ENCODE data around the gene FOXO4.

DNA sequence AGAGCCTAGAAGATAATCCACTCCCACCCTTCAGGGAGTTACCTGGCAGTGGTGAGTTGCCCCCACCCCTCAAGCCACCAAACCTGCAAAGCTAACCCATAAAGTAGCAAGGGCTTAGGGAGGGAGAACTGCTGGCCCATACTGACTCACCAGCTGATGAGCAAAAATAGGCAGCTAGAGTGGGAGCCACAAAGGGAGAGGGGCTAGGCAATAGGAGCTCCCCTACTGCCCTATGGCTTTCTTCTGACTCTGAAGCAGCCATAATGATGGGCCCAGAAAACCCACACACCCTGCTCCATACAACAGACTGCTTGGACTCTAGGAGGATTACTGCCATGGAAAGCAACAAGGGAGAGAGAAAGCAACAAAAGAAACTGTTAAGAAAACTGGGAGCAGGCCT, 35.5 kb upstream of the FOXO4 start:
- TF ChIP-seq HDAC2 (IDR thresholded peaks at IDR 0.05) (no peak), ZFP36 (IDR thresholded peaks at IDR 0.05; ENCODE audit: borderline replicate concordance, partially characterized antibody) (no peak), EP300 (IDR thresholded peaks at IDR 0.05) (no peak), SREBF2 (IDR thresholded peaks at IDR 0.05) (no peak)
- TF ChIP-seq, protein P1, sequence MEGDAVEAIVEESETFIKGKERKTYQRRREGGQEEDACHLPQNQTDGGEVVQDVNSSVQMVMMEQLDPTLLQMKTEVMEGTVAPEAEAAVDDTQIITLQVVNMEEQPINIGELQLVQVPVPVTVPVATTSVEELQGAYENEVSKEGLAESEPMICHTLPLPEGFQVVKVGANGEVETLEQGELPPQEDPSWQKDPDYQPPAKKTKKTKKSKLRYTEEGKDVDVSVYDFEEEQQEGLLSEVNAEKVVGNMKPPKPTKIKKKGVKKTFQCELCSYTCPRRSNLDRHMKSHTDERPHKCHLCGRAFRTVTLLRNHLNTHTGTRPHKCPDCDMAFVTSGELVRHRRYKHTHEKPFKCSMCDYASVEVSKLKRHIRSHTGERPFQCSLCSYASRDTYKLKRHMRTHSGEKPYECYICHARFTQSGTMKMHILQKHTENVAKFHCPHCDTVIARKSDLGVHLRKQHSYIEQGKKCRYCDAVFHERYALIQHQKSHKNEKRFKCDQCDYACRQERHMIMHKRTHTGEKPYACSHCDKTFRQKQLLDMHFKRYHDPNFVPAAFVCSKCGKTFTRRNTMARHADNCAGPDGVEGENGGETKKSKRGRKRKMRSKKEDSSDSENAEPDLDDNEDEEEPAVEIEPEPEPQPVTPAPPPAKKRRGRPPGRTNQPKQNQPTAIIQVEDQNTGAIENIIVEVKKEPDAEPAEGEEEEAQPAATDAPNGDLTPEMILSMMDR (IDR thresholded peaks at IDR 0.05) = no peak

Data from A549 (cell line).